GM12878 (cell line): ENCODE results near the gene ZNF716. TPM values are rescaled to one million over a fixed set of nuclear protein-coding genes. Genes with fewer than 3 reads are reported as not detected.

Source experiments
- ATAC-seq: fragments of 200-7000 bp; cut with Tn5 transposase; 3 replicates; pipeline ENCODE4 v1.9.1; 2020; ENCODE audit warnings: mild to moderate bottlenecking, moderate library complexity
- BruUV-seq: library from RNA; stranded (reverse); fragments of 400-500 nt; replicated peaks from 2 replicates; lab custom pipeline; 2021; lab: Mats Ljungman, UMichigan
- CTCF ChIA-PET: fragments of 300-600 bp; sonication (Branson Sonifier 250); formaldehyde crosslinking; extraction: SDS; loops from one replicate; lab custom pipeline; 2021; ENCODE audit warnings: inconsistent platforms; lab: Yijun Ruan, JAX
- POLR2A ChIA-PET: fragments of 350-600 bp; formaldehyde crosslinking; extraction: SDS; loops from one replicate; lab custom pipeline; 2021; ENCODE audit warnings: inconsistent platforms; lab: Charles Lee
- RAD21 ChIA-PET: fragments of 300-600 bp; sonication (Branson Sonifier 250); formaldehyde crosslinking; loops from one replicate; lab custom pipeline; 2023; ENCODE audit warnings: antibody characterized with exemption; ENCODE audit not compliant: unreplicated experiment; lab: Charles Lee
- SMC1A ChIA-PET: fragments of 300-600 bp; sonication (Branson Sonifier 250); formaldehyde crosslinking; loops from one replicate; lab custom pipeline; 2023; ENCODE audit not compliant: unreplicated experiment, uncharacterized antibody; lab: Charles Lee
- DNase-seq: peaks from one replicate; pipeline ENCODE4 v3.0.0-alpha.2; 2011; ENCODE audit warnings: low read depth, low spot score
- FAIRE-seq: peaks from 3 replicates; lab custom pipeline; 2011; peaks lifted over from hg19 to GRCh38; lab: Jason Lieb, UNC
- H2AFZ ChIP-seq: 2 replicates; pipeline ENCODE4 v1.6.0; 2011; ENCODE audit warnings: low read depth, low read length, control low read depth; ENCODE audit not compliant: control insufficient read depth
- H3K27ac ChIP-seq: 2 replicates; pipeline ENCODE4 v1.5.1; 2011; ENCODE audit warnings: control low read depth; ENCODE audit not compliant: control insufficient read depth, insufficient read depth
- H3K27me3 ChIP-seq, 2 experiments: replicated peaks in 1 of 2; 2 replicates each; pipeline versions ENCODE4 v1.6.0 to v1.6.1; 2011; ENCODE audit warnings: low read length in 1 of 2; ENCODE audit not compliant: control insufficient read depth in 2 of 2, insufficient read depth in 2 of 2
- H3K36me3 ChIP-seq, 2 experiments: 2 replicates each; pipeline ENCODE4 v1.5.1; 2011; ENCODE audit warnings: low read length in 1 of 2; ENCODE audit not compliant: control insufficient read depth in 2 of 2, insufficient read depth in 2 of 2
- H3K4me1 ChIP-seq: 2 replicates; pipeline ENCODE4 v1.6.1; 2011; ENCODE audit warnings: mild to moderate bottlenecking, low read length, moderate library complexity, mixed read lengths; ENCODE audit not compliant: control insufficient read depth, insufficient read depth
- H3K4me2 ChIP-seq: 2 replicates; pipeline ENCODE4 v1.6.0; 2011; ENCODE audit warnings: control low read depth; ENCODE audit not compliant: control insufficient read depth, insufficient read depth
- H3K4me3 ChIP-seq: fragments of 200-600 bp; sonication (generic); 2 replicates; pipeline ENCODE4 v1.5.1; 2016
- H3K79me2 ChIP-seq: 2 replicates; pipeline ENCODE4 v1.6.0; 2011; ENCODE audit warnings: low read length; ENCODE audit not compliant: control insufficient read depth, insufficient read depth
- H3K9ac ChIP-seq: 2 replicates; pipeline ENCODE4 v1.8.0; 2011; ENCODE audit warnings: low read length, control low read depth, mixed read lengths; ENCODE audit not compliant: control insufficient read depth, insufficient read depth
- H3K9me3 ChIP-seq: replicated peaks from 3 replicates; pipeline ENCODE4 v1.5.1; 2011; ENCODE audit warnings: mild to moderate bottlenecking, low read length; ENCODE audit not compliant: control insufficient read depth, insufficient read depth
- H4K20me1 ChIP-seq: 2 replicates; pipeline ENCODE4 v1.6.0; 2011; ENCODE audit not compliant: control insufficient read depth, insufficient read depth
- HCFC1 ChIP-seq: fragments of 150-350 bp; IDR thresholded peaks from 2 replicates; pipeline ENCODE4 v1.6.1; 2014; ENCODE audit warnings: low read length
- MTA3 ChIP-seq: IDR thresholded peaks from 2 replicates; pipeline ENCODE4 v1.6.1; 2012; ENCODE audit warnings: low read length, inconsistent platforms, borderline replicate concordance
- RCOR1 ChIP-seq: conservative IDR thresholded peaks from 2 replicates; pipeline ENCODE4 v1.6.1; 2012; ENCODE audit warnings: low read depth, low read length, improper control_type of control experiment
- TAF1 ChIP-seq: IDR thresholded peaks from 2 replicates; pipeline ENCODE4 v1.6.1; 2011; ENCODE audit warnings: mild to moderate bottlenecking, low read depth, low read length, borderline replicate concordance
- TCF7 ChIP-seq: IDR thresholded peaks from 2 replicates; pipeline ENCODE4 v1.6.1; 2014; ENCODE audit warnings: antibody characterized with exemption, borderline replicate concordance
- WGBS: methylation state at CpG from one replicate; pipeline ENCODE4 v1.1.6; 2016; ENCODE audit warnings: low lambda C conversion rate; ENCODE audit not compliant: insufficient replicate concordance, insufficient coverage; ENCODE audit errors: missing lambda C conversion rate; 5-methylcytosine and 5-hydroxymethylcytosine counted together
- in situ Hi-C: fragments of 300-500 bp; cut with MboI; formaldehyde crosslinking; loops from 9 replicates; pipeline ENCODE4 v1.14.3; 2018; ENCODE audit warnings: mixed read lengths
- intact Hi-C: fragments of 100-400 bp; cut with micrococcal nuclease; formaldehyde crosslinking; loops from one replicate; pipeline ENCODE4 v1.14.2; 2022; ENCODE audit not compliant: unreplicated experiment
- polyA plus RNA-seq, 11 experiments: library from polyadenylated mRNA; depleted of rRNA in 4 of 11; unstranded in 6 of 11; stranded (reverse) in 5 of 11; fragments of >200 nt; fragmentation: Nextera tagmentation in 4 of 11; fragmentation: Illumina TruSeq in 1 of 11; extraction: Ambion mirVana in 4 of 11; extraction: Trizol in 1 of 11; gene quantifications; 1 replicate in 1 of 11; 2 replicates in 10 of 11; pipeline versions ENCODE4 v1.2.1 to v1.2.3, GENCODE V29; 2011 to 2016; ENCODE audit warnings: inconsistent platforms in 2 of 11, missing spikeins in 2 of 11, low read depth in 1 of 11
- total RNA-seq, 4 experiments: library from RNA; depleted of rRNA in 3 of 4; stranded (reverse); fragments of >200 nt in 3 of 4; fragmentation: Illumina TruSeq in 1 of 4; extraction: Trizol in 1 of 4; gene quantifications; 2 replicates each; pipeline versions ENCODE4 v1.2.1 to v1.2.3, GENCODE V29; 2013 to 2021
- TF ChIP-seq, protein P1 (sequence below), 3 experiments: IDR thresholded peaks in 2 of 3; conservative IDR thresholded peaks in 1 of 3; 2 replicates each; pipeline ENCODE4 v1.5.1; 2011; ENCODE audit warnings: low read depth in 3 of 3, low read length in 3 of 3, mild to moderate bottlenecking in 3 of 3, control low read depth in 2 of 3, moderate library complexity in 2 of 3, inconsistent platforms in 1 of 3, mixed read lengths in 1 of 3; ENCODE audit not compliant: control insufficient read depth in 2 of 3, insufficient read depth in 1 of 3; ENCODE audit errors: extremely low read depth in 1 of 3
- TF ChIP-seq, protein P2 (sequence below): fragments of 150-350 bp; IDR thresholded peaks from 2 replicates; pipeline ENCODE4 v1.6.1; 2014; ENCODE audit warnings: mild to moderate bottlenecking, low read depth, low read length
- TF ChIP-seq, protein P3 (sequence below): IDR thresholded peaks from 2 replicates; pipeline ENCODE4 v1.6.1; 2011; ENCODE audit warnings: mild to moderate bottlenecking, low read depth, low read length, moderate library complexity; ENCODE audit not compliant: insufficient replicate concordance
- TF ChIP-seq, protein P4 (sequence below): fragments of 450-650 bp; IDR thresholded peaks from 2 replicates; pipeline ENCODE4 v1.6.1; 2017; ENCODE audit warnings: mild to moderate bottlenecking, moderate library complexity

Gene ZNF716
- total and polyA plus RNA-seq, 10 of the 15 experiments (the other 5 are each of a cell fraction or from before 2014, with no cell fraction given) = not detected

DNA sequence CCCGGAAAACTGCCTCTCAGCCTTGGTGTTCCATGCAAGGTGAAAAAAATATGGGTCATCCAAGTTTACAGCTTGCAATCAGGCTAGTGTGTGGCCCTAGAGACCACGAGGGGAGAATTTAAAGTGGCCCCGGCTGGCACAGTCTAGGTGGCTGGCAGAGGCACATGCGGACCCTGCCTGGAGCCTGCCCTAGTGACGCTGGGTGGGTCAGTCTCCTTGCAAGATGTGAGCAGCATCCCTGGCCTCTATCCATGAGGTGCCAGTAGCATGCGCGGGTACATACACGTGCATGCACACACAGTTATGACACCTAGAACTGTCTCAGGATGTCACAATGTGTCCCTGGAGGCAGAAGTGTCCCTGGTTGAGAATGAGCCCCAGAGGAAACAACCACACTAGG lies 22.4 kb upstream of the ZNF716 start (continued):
- TF ChIP-seq, protein P1, sequence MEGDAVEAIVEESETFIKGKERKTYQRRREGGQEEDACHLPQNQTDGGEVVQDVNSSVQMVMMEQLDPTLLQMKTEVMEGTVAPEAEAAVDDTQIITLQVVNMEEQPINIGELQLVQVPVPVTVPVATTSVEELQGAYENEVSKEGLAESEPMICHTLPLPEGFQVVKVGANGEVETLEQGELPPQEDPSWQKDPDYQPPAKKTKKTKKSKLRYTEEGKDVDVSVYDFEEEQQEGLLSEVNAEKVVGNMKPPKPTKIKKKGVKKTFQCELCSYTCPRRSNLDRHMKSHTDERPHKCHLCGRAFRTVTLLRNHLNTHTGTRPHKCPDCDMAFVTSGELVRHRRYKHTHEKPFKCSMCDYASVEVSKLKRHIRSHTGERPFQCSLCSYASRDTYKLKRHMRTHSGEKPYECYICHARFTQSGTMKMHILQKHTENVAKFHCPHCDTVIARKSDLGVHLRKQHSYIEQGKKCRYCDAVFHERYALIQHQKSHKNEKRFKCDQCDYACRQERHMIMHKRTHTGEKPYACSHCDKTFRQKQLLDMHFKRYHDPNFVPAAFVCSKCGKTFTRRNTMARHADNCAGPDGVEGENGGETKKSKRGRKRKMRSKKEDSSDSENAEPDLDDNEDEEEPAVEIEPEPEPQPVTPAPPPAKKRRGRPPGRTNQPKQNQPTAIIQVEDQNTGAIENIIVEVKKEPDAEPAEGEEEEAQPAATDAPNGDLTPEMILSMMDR (IDR thresholded peaks at IDR 0.05 in 2 of 3, conservative IDR thresholded peaks at IDR 0.05 in 1 of 3; ENCODE audit: control insufficient read depth in 2 of 3, extremely low read depth in 1 of 3, insufficient read depth in 1 of 3, low read depth in 3 of 3, low read length in 3 of 3) = no peak

DNA sequence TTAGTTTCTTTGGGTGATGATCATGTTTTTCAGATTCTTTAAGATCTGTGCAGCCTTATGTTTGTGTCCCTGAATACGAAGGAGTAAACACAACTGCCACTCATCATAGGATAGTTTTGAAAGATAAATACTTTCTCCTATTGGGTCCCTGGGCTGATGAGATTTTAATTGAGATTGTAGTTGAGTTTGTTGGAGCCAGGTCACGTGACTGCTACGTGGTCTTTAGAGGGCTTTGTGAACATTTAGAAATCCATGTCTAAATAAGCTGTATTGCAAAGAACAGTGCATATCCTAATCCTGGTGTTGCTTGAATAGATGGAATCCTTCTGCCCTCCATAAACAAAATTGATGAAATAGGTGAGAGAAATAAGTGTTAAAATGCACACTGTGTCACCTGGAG lies 17.4 kb upstream of the ZNF716 start:
- DNase-seq (no peak), ATAC-seq (no peak), FAIRE-seq (no peak)
- no peak overlapping the region for H2AFZ ChIP-seq
- no peaks in the 10 kb centered on the region for H3K36me3 ChIP-seq
- CTCF ChIA-PET = no interaction called here
- WGBS = 3% methylated on average over 3 of the region's 3 CpGs
- no peaks in the 10 kb centered on the region for H3K4me1 ChIP-seq
- in situ Hi-C loops (no loop called here), intact Hi-C loops (no loop called here)
- no peaks in the 10 kb centered on the region; the same call in 2 of the 3 replicates for H3K9me3 ChIP-seq
- H3K4me2 ChIP-seq = no peak overlapping the region
- no peaks in the 10 kb centered on the region for H3K27me3 ChIP-seq
- H3K4me3 ChIP-seq = no peak overlapping the region
- POLR2A ChIA-PET = no interaction called here
- no peaks in the 10 kb centered on the region for H4K20me1 ChIP-seq
- H3K9ac ChIP-seq = no peak overlapping the region
- no TSS peak for BruUV-seq
- RAD21 ChIA-PET = no interaction called here
- no peak overlapping the region for H3K27ac ChIP-seq
- SMC1A ChIA-PET = no interaction called here
- no peaks in the 10 kb centered on the region for H3K79me2 ChIP-seq
- TF ChIP-seq, protein P2, sequence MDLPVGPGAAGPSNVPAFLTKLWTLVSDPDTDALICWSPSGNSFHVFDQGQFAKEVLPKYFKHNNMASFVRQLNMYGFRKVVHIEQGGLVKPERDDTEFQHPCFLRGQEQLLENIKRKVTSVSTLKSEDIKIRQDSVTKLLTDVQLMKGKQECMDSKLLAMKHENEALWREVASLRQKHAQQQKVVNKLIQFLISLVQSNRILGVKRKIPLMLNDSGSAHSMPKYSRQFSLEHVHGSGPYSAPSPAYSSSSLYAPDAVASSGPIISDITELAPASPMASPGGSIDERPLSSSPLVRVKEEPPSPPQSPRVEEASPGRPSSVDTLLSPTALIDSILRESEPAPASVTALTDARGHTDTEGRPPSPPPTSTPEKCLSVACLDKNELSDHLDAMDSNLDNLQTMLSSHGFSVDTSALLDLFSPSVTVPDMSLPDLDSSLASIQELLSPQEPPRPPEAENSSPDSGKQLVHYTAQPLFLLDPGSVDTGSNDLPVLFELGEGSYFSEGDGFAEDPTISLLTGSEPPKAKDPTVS = no peak
- TF ChIP-seq, protein P3, sequence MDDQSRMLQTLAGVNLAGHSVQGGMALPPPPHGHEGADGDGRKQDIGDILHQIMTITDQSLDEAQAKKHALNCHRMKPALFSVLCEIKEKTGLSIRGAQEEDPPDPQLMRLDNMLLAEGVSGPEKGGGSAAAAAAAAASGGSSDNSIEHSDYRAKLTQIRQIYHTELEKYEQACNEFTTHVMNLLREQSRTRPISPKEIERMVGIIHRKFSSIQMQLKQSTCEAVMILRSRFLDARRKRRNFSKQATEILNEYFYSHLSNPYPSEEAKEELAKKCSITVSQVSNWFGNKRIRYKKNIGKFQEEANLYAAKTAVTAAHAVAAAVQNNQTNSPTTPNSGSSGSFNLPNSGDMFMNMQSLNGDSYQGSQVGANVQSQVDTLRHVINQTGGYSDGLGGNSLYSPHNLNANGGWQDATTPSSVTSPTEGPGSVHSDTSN = no peak
- TF ChIP-seq TCF7 = no peak
- TF ChIP-seq HCFC1 = no peak
- no peak for TF ChIP-seq RCOR1
- TF ChIP-seq TAF1 = no peak
- TF ChIP-seq, protein P4, sequence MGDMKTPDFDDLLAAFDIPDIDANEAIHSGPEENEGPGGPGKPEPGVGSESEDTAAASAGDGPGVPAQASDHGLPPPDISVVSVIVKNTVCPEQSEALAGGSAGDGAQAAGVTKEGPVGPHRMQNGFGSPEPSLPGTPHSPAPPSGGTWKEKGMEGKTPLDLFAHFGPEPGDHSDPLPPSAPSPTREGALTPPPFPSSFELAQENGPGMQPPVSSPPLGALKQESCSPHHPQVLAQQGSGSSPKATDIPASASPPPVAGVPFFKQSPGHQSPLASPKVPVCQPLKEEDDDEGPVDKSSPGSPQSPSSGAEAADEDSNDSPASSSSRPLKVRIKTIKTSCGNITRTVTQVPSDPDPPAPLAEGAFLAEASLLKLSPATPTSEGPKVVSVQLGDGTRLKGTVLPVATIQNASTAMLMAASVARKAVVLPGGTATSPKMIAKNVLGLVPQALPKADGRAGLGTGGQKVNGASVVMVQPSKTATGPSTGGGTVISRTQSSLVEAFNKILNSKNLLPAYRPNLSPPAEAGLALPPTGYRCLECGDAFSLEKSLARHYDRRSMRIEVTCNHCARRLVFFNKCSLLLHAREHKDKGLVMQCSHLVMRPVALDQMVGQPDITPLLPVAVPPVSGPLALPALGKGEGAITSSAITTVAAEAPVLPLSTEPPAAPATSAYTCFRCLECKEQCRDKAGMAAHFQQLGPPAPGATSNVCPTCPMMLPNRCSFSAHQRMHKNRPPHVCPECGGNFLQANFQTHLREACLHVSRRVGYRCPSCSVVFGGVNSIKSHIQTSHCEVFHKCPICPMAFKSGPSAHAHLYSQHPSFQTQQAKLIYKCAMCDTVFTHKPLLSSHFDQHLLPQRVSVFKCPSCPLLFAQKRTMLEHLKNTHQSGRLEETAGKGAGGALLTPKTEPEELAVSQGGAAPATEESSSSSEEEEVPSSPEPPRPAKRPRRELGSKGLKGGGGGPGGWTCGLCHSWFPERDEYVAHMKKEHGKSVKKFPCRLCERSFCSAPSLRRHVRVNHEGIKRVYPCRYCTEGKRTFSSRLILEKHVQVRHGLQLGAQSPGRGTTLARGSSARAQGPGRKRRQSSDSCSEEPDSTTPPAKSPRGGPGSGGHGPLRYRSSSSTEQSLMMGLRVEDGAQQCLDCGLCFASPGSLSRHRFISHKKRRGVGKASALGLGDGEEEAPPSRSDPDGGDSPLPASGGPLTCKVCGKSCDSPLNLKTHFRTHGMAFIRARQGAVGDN = no peak
- TF ChIP-seq MTA3 = no peak
